Measurements from ENCODE around the gene AGBL1.
"Not testable (repeated sequence)": the region's sequence is repeated elsewhere in the genome, so short reads cannot be mapped to it uniquely, and the experiment has no call there.

AGBL1 gene

GRCh38 chr15:86973284-86973844 is 893.7 kb downstream of the AGBL1 start:
- no peak for DNase-seq (ENCODE audit: low spot score)
- no peaks in the 10 kb centered on the region for H3K4me1 Mint-ChIP-seq (ENCODE audit: low read depth)
- no peak overlapping the region for H3K27ac Mint-ChIP-seq
- H3K9me3 Mint-ChIP-seq = no peaks in the 10 kb centered on the region
- no peaks in the 10 kb centered on the region for H3K36me3 Mint-ChIP-seq (ENCODE audit: low read depth)
- H3K4me3 Mint-ChIP-seq = no peak overlapping the region
- H3K27me3 Mint-ChIP-seq (ENCODE audit: low read depth) = no peaks in the 10 kb centered on the region

GRCh38 chr15:86988033-86988432 is 908.4 kb downstream of the AGBL1 start:
- no peak overlapping the region for H3K27ac Mint-ChIP-seq
- H3K4me3 Mint-ChIP-seq = no peak overlapping the region
- no peaks in the 10 kb centered on the region for H3K4me1 Mint-ChIP-seq (ENCODE audit: low read depth)
- no peaks in the 10 kb centered on the region for H3K27me3 Mint-ChIP-seq (ENCODE audit: low read depth)
- H3K36me3 Mint-ChIP-seq (ENCODE audit: low read depth) = no peaks in the 10 kb centered on the region
- DNase-seq (ENCODE audit: low spot score) = no peak
- H3K9me3 Mint-ChIP-seq = no peaks in the 10 kb centered on the region

GRCh38 chr15:87021751-87022150 is 942.1 kb downstream of the AGBL1 start:
- Mint-ChIP-seq H3K36me3 (ENCODE audit: low read depth) (no peaks in the 10 kb centered on the region), H3K9me3 (peaks cover 26% of the 10 kb centered on the region), H3K27ac (no peak overlapping the region), H3K4me1 (ENCODE audit: low read depth) (no peaks in the 10 kb centered on the region), H3K27me3 (ENCODE audit: low read depth) (no peaks in the 10 kb centered on the region), H3K4me3 (no peak overlapping the region)
- no peak for DNase-seq (ENCODE audit: low spot score)

- no peak overlapping the region for H3K27ac Mint-ChIP-seq
- H3K4me1 Mint-ChIP-seq (ENCODE audit: low read depth) = no peaks in the 10 kb centered on the region
- H3K27me3 Mint-ChIP-seq (ENCODE audit: low read depth) = no peaks in the 10 kb centered on the region
- H3K36me3 Mint-ChIP-seq (ENCODE audit: low read depth) = no peaks in the 10 kb centered on the region
- DNase-seq (ENCODE audit: low spot score) = no peak
- H3K9me3 Mint-ChIP-seq = no peaks in the 10 kb centered on the region
- H3K4me3 Mint-ChIP-seq = no peak overlapping the region
Observed at GRCh38 chr15:87031540-87032230, 952.0 kb downstream of the AGBL1 start.

- DNase-seq (ENCODE audit: low spot score) = no peak
Observed at GRCh38 chr15:87032295-87032694, 952.6 kb downstream of the AGBL1 start.

GRCh38 chr15:87033056-87033455 is 953.4 kb downstream of the AGBL1 start:
- Mint-ChIP-seq H3K36me3 (ENCODE audit: low read depth) (no peaks in the 10 kb centered on the region), H3K27ac (no peak overlapping the region), H3K9me3 (no peaks in the 10 kb centered on the region), H3K4me3 (no peak overlapping the region), H3K27me3 (ENCODE audit: low read depth) (no peaks in the 10 kb centered on the region), H3K4me1 (ENCODE audit: low read depth) (no peaks in the 10 kb centered on the region)
- no peak for DNase-seq (ENCODE audit: low spot score)

More at GRCh38 chr15:87032295-87032694, 952.6 kb downstream of the AGBL1 start:
- H3K9me3 Mint-ChIP-seq = no peaks in the 10 kb centered on the region
- H3K27ac Mint-ChIP-seq = no peak overlapping the region
- no peaks in the 10 kb centered on the region for H3K27me3 Mint-ChIP-seq (ENCODE audit: low read depth)
- no peak overlapping the region for H3K4me3 Mint-ChIP-seq
- no peaks in the 10 kb centered on the region for H3K36me3 Mint-ChIP-seq (ENCODE audit: low read depth)
- H3K4me1 Mint-ChIP-seq (ENCODE audit: low read depth) = no peaks in the 10 kb centered on the region

- Mint-ChIP-seq H3K36me3 (ENCODE audit: low read depth) (no peaks in the 10 kb centered on the region), H3K27me3 (ENCODE audit: low read depth) (no peaks in the 10 kb centered on the region), H3K4me1 (ENCODE audit: low read depth) (no peaks in the 10 kb centered on the region), H3K9me3 (no peaks in the 10 kb centered on the region), H3K27ac (no peak overlapping the region), H3K4me3 (no peak overlapping the region)
- DNase-seq (ENCODE audit: low spot score) = no peak
Observed at GRCh38 chr15:87034886-87035285, 955.2 kb downstream of the AGBL1 start.

GRCh38 chr15:87038404-87038803 is 958.7 kb downstream of the AGBL1 start:
- H3K27ac Mint-ChIP-seq = no peak overlapping the region
- no peak for DNase-seq (ENCODE audit: low spot score)
- H3K4me3 Mint-ChIP-seq = no peak overlapping the region
- no peaks in the 10 kb centered on the region for H3K4me1 Mint-ChIP-seq (ENCODE audit: low read depth)
- H3K9me3 Mint-ChIP-seq = no peaks in the 10 kb centered on the region
- H3K27me3 Mint-ChIP-seq (ENCODE audit: low read depth) = no peaks in the 10 kb centered on the region
- no peaks in the 10 kb centered on the region for H3K36me3 Mint-ChIP-seq (ENCODE audit: low read depth)

GRCh38 chr15:87042619-87043018 is 962.9 kb downstream of the AGBL1 start:
- H3K27me3 Mint-ChIP-seq (ENCODE audit: low read depth); H3K27ac Mint-ChIP-seq; DNase-seq (ENCODE audit: low spot score); H3K4me1 Mint-ChIP-seq (ENCODE audit: low read depth); H3K9me3 Mint-ChIP-seq; H3K4me3 Mint-ChIP-seq; H3K36me3 Mint-ChIP-seq (ENCODE audit: low read depth): not testable (repeated sequence)

- DNase-seq (ENCODE audit: low spot score) = no peak
- H3K4me1 Mint-ChIP-seq (ENCODE audit: low read depth) = no peaks in the 10 kb centered on the region
- H3K27me3 Mint-ChIP-seq (ENCODE audit: low read depth) = no peaks in the 10 kb centered on the region
- no peaks in the 10 kb centered on the region for H3K9me3 Mint-ChIP-seq
- H3K4me3 Mint-ChIP-seq = no peak overlapping the region
- H3K27ac Mint-ChIP-seq = no peak overlapping the region
- H3K36me3 Mint-ChIP-seq (ENCODE audit: low read depth) = no peaks in the 10 kb centered on the region
Observed at GRCh38 chr15:87045746-87046145, 966.1 kb downstream of the AGBL1 start.

- H3K4me1 Mint-ChIP-seq (ENCODE audit: low read depth) = no peaks in the 10 kb centered on the region
- no peak overlapping the region for H3K27ac Mint-ChIP-seq
- H3K27me3 Mint-ChIP-seq (ENCODE audit: low read depth) = no peaks in the 10 kb centered on the region
- H3K36me3 Mint-ChIP-seq (ENCODE audit: low read depth) = no peaks in the 10 kb centered on the region
- no peak for DNase-seq (ENCODE audit: low spot score)
- no peak overlapping the region for H3K4me3 Mint-ChIP-seq
- H3K9me3 Mint-ChIP-seq = no peaks in the 10 kb centered on the region
Observed at GRCh38 chr15:87047203-87047965, 967.7 kb downstream of the AGBL1 start.

Measured in T-helper 2 cell treated with Interferon-gamma antibody and Interleukin-4, amounts not matched to agents 5 μg/mL and 100 μg/mL, for 36 hours (primary cell).